GM12891 (cell line): Measurements from ENCODE around the gene TBC1D2B.
"Not testable (repeated sequence)": the region's sequence is repeated elsewhere in the genome, so short reads cannot be mapped to it uniquely, and the experiment has no call there.

Experiments
- DNase-seq: peaks from one replicate; pipeline ENCODE4 v3.0.0; 2011; ENCODE audit warnings: low spot score; ENCODE audit not compliant: insufficient read length
- FAIRE-seq: peaks from 2 replicates; lab custom pipeline; 2011; peaks lifted over from hg19 to GRCh38; lab: Jason Lieb, UNC
- PAX5 ChIP-seq: IDR thresholded peaks from 2 replicates; pipeline ENCODE4 v1.6.1; 2011; ENCODE audit warnings: low read length, moderate library complexity, mild to moderate bottlenecking; ENCODE audit not compliant: insufficient read depth, severe bottlenecking
- POLR2A ChIP-seq: IDR thresholded peaks from 2 replicates; pipeline ENCODE4 v1.6.1; 2011; ENCODE audit warnings: low read depth, low read length, control low read depth
- POLR2AphosphoS5 ChIP-seq: IDR thresholded peaks from 2 replicates; pipeline ENCODE4 v1.6.1; 2011; ENCODE audit warnings: low read depth, low read length, control low read depth
- POU2F2 ChIP-seq: IDR thresholded peaks from 2 replicates; pipeline ENCODE4 v1.6.1; 2011; ENCODE audit warnings: low read depth, mild to moderate bottlenecking, control low read depth, low read length, moderate library complexity
- SPI1 ChIP-seq: IDR thresholded peaks from 2 replicates; pipeline ENCODE4 v1.6.1; 2011; ENCODE audit warnings: low read depth, low read length, control low read depth
- TAF1 ChIP-seq: IDR thresholded peaks from 2 replicates; pipeline ENCODE4 v1.6.1; 2011; ENCODE audit warnings: low read depth, low read length, control low read depth

The TBC1D2B gene

DNA sequence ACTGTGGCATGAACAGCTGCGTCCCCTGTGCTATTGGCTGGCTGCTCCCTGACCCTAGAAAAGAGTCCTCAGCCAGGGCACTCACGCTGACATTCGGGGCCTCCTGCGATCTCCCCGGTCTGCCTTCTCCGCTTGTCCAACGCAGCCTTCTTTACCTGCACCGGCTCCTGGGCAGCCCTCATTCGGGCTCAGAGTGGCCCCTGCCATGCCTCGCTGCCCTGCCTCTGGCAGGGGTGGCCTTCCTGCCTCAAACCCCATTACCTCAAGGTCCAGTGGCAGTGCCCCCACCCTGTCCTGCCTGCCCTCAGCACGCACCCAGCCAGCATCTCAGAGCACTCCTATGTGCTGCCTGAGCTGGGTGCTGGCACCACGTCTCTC is 86.5 kb downstream of the TBC1D2B start:
- TF ChIP-seq POLR2A, result no peak
- no peak for TF ChIP-seq POLR2AphosphoS5
- no peak for TF ChIP-seq PAX5
- no peak for TF ChIP-seq SPI1
- no peak for TF ChIP-seq TAF1
- TF ChIP-seq POU2F2, result no peak
- DNase-seq (no peak), FAIRE-seq (peak; percentile 9)

DNA sequence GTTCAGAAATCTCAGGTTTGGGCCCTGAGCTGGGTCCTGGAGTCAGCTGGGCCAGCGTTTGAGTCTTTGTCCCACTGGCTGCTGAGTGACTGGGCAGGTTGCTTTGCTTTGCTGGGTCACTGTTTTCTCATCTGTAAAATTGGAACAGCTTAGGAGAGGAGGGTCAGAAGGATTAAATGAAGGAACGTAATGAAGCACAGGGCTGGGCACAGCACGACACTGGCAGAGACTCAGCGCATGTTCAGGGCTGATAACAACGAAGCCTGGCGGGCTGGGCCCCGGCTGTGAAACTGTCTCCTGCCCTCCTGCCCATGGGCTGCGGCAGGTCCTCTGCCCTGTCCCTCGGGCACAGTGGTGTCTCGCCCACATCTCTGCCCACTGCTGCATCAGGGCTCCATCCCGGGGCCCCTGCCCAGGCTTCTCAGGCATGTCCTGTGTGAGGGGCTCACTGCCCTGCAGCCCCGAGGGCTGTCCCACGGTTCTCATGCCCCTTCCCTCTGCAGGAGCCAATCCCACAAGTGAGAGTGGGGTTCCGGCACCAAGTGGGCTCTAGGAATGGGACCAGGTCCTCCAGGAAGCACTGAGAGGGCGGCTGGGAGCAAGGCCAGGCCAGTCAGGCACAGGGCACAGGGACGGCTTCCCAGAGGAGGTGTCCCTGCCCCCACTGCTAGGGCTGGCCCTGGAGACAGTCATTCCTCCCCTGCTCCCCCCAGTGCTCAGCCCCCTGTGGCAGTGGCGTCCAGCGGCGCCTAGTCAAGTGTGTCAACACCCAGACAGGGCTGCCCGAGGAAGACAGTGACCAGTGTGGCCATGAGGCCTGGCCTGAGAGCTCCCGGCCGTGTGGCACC is 88.0 kb downstream of the TBC1D2B start:
- DNase-seq, result no peak
- no peak for FAIRE-seq
- TF ChIP-seq SPI1, result no peak
- TF ChIP-seq TAF1, result no peak
- TF ChIP-seq PAX5, result no peak
- no peak for TF ChIP-seq POU2F2
- TF ChIP-seq POLR2A, result no peak
- no peak for TF ChIP-seq POLR2AphosphoS5

DNA sequence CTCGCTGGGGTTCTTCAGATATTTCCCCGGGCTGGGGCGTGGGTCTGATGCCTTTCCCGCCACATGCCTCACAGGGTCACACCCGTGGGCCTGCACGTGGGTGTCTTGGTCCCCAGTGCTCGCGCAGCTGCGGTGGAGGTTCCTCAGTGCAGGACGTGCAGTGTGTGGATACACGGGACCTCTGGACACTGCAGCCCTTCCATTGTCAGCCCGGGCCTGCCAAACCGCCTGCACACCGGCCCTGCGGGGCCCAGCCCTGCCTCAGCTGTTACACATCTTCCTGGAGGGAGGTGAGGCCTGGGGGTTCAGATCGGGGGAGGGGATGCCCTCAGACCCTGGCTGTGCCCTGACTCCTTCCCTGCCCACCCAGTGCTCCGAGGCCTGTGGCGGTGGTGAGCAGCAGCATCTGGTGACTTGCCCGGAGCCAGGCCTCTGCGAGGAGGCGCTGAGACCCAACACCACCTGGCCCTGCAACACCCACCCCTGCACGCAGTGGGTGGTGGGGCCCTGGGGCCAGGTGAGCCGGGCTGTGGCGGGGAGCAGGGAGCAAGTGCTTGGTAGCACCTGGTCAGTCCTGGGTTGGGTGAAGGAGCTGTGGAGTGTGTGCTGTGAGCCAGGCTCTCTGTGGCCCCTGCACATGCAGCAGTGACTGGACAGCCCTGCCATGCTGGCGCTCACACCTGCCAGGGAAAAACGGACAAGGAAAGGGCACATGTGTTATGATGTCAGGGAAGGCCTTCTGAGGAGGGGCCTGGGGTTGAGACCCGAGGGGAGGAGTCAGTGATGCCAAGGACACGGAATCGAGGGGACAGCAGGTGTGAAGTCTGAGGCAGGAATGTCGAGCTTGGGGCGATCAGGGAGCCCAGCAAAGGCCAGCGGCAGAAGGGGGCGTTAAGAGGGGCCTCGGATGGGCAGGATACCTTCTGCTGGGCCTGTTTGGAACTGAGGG is 88.9 kb downstream of the TBC1D2B start:
- no peak for DNase-seq
- TF ChIP-seq POLR2A (no peak), POU2F2 (no peak), POLR2AphosphoS5 (no peak), TAF1 (no peak), SPI1 (no peak), PAX5 (no peak)
- no peak for FAIRE-seq

DNA sequence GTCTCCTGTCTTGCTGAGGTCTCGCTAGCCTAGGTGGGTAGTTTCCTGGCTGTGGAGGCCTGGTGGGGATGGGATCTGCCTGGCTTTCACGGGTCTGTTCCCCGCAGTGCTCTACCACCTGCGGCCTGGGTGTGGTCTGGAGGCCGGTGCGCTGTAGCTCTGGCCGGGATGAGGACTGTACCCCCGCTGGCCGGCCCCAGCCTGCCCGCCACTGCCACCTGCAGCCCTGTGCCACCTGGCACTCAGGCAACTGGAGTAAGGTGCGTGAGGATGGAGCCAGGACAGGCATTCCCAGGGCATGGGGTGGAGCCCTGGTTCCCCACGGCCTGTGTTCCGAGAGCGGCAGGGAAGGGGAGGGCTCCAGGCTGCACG is 89.8 kb downstream of the TBC1D2B start:
- DNase-seq, FAIRE-seq: not testable (repeated sequence)

DNA sequence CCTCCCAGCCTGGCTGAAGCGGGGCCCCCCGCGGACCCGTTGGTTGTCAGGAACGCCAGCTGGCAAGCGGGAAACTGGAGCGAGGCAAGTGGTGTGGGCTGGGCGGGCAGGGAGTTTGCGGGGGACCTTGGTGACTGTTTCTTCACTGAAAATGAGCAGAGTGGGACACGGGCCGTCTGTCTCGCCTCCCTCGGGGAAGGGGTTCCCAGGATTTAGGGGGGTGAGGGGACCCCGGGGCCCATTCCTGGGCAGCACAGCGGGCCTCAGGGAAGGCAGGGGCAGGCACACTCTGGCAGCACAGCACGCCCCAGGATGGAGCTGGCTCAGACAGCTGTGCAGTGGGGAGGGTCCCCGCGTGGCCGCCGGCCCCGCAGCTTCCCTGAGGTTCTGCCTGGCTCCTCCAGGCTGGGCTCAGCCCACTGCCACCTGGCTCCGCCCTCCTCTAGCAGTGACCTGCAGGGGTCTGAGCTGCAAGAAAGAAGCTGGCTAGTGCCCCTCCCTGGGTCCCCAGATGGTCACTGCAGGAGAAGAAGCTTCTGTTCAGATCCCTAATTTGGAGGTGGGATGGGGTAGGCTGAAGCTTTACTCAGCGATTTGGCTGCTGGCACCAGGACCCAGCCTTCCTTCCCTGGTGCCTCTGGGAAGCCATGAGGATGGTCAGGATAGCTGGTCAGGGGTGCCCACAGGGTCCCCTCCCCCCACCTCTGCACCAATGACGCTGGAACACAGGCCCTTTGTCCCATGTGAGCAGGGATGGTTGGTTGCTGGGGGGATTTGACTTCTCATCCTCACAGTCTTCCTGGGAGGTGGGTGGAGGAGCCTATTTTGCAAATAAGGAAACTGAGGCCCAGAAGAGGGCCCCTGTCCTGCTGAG is 90.4 kb downstream of the TBC1D2B start:
- TF ChIP-seq POLR2A (no peak), POLR2AphosphoS5 (no peak)
- DNase-seq (no peak), FAIRE-seq (no peak)

DNA sequence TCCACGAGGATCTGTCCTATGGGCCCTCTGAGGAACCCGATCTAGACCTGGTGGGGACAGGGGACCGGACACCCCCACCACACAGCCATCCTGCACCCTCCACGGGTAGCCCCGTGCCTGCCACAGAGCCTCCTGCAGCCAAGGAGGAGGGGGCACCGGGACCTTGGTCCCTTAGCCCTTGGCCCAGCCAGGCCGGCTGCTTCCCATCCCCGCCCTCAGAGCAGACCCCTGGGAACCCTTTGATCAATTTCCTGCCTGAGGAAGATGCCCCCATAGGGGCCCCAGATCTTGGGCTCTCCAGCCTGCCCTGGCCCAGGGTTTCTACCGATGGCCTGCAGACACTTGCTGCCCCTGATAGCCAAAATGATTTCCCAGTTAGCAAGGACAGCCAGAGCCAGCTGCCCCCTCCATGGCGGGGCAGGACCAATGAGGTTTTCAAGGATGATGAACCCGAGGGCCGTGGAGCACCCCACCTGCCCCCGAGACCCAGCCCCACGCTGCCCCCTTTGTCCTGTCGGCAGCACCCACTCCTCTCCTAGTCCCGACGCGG is 91.5 kb downstream of the TBC1D2B start:
- FAIRE-seq (no peak), DNase-seq (no peak)
- TF ChIP-seq PAX5 (no peak), POLR2A (no peak), POLR2AphosphoS5 (no peak), POU2F2 (no peak), SPI1 (no peak), TAF1 (no peak)

DNA sequence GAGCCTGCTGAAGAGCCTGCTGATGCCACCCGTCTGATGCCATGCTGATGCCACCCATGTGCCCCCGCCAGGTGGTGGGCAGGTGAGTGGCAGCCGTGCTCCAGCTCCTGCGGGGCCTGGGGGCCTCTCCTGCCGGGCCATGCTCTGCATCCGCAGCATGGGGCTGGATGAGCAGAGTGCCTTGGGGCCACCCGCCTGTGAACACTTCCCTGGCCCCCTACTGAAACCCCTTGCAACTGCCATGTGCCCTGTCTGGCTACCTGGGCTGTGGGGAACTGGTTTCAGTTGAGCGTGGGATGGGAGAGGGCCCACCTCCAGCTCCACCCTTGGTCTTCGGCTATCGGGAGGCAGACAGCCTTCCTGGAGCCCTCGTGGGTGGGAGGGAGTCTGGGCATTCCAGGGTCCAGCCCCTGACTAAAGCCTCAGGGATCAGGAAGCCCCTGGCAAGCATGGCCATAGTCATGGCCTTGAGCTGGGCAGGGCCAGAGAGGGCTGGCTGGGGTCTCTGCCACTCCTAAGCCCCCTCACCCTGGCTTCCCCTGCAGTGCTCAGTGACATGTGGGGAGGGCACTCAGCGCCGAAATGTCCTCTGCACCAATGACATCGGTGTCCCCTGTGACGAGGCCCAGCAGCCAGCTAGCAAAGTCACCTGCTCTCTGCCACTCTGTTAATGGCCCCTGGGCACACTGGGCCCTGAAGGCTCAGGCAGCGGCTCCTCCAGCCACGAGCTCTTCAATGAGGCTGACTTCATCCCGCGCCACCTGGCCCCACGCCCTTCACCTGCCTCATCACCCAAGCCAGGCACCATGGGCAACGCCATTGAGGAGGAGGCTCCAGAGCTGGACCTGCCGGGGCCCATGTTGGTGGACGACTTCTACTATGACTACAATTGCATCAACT is 92.2 kb downstream of the TBC1D2B start:
- DNase-seq (no peak), FAIRE-seq (no peak)
- no peak for TF ChIP-seq TAF1
- no peak for TF ChIP-seq POLR2A
- no peak for TF ChIP-seq POU2F2
- TF ChIP-seq PAX5, result no peak
- no peak for TF ChIP-seq POLR2AphosphoS5
- no peak for TF ChIP-seq SPI1

DNA sequence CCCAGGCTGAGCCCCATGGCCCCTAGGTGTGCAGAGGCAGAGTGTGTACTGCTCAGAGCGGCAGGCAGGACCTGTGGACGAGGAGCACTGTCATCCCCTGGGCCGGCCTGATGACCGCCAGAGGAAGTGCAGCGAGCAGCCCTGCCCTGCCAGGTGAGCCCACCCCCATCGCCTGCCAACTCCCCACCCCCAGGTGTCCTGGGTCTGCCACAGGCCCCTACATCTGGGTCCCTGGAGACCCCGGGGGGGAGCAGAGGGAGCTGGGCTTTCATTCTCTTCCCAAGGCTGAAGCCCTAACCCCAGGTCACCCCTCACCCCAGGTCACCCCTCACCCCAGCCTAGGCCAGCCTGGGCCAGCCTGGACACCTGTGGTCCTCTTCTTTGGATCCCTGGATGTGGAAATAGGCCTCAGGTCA is 93.1 kb downstream of the TBC1D2B start:
- TF ChIP-seq POLR2AphosphoS5 (no peak), POLR2A (no peak), POU2F2 (no peak), PAX5 (no peak), SPI1 (no peak), TAF1 (no peak)
- FAIRE-seq (no peak), DNase-seq (no peak)

DNA sequence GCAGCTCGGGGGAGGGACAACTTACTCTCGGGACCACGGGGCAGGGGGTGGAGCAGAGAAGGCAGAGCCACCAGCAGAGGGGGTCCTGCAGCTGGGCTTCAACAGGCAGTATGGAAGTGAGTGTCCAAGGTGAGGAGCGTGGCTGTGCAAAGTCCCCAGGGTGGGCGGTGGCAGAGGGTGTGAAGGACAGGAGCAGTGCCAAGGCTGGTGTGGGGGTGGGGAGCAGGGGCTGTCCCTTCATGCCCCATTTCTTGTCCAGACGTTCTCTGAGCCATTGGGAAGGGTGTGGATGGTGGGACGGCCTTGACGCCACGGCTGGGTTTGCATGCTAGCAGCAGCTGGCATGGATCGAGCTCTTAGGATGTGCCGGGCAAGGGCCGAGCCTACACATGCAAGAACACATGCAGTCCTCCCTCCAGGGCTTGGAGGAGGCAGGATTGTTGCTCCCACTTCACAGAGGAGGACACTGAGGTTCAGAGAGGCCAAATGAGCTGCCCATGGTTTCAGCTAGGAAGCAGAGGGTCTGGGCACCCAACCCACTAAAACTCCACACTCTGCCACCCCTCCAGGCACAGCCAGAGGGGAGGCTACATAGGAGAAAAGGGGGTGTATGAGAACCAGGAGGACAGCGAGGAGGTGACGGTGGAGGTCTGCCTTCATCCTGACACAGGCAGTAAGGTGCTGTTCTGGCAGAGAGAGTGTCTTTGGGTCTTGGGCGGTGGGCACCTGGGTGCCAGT is 93.6 kb downstream of the TBC1D2B start:
- TF ChIP-seq POLR2AphosphoS5 (no peak), POLR2A (no peak), POU2F2 (no peak), SPI1 (no peak), PAX5 (no peak), TAF1 (no peak)
- FAIRE-seq, result no peak
- DNase-seq, result no peak
